SK-N-SH (cell line): ENCODE measurements around the gene PGAP3. TPM values are rescaled to one million over a fixed set of nuclear protein-coding genes. Genes with fewer than 3 reads are reported as not detected.
A peak's percentile ranks its signal among the peaks of the same experiment; 100 is the strongest.

Experiments
- CTCF ChIA-PET: fragments of 300-600, 350-600 bp; formaldehyde crosslinking; extraction: SDS; loops from one replicate; lab custom pipeline; 2021; lab: Yijun Ruan, JAX
- POLR2A ChIA-PET: fragments of 350-600 bp; sonication (Branson Sonifier 250); formaldehyde crosslinking; extraction: SDS; loops from one replicate; lab custom pipeline; 2020; ENCODE audit warnings: antibody characterized with exemption, inconsistent platforms; lab: Yijun Ruan, JAX
- DNase-seq: peaks from one replicate; pipeline ENCODE4 v3.0.0; 2012
- H2AFZ ChIP-seq: fragments of 200-600 bp; sonication (generic); 2 replicates; pipeline ENCODE4 v1.8.1; 2016; ENCODE audit warnings: antibody characterized with exemption, mild to moderate bottlenecking, low read depth
- H3F3A ChIP-seq: fragments of 200-600 bp; sonication (generic); replicated peaks from 2 replicates; pipeline ENCODE3; 2016; ENCODE audit warnings: antibody characterized with exemption, mild to moderate bottlenecking; ENCODE audit not compliant: insufficient read depth
- H3K27ac ChIP-seq, 2 experiments: fragments of 200-500 bp in 1 of 2; fragments of 200-600 bp in 1 of 2; sonication (Bioruptor generic) in 1 of 2; sonication (generic), shearing (Covaris generic) in 1 of 2; 2 replicates each; pipeline versions ENCODE4 v1.5.1 to v1.6.1; 2014 to 2016; ENCODE audit warnings: low read depth in 2 of 2, inconsistent platforms in 1 of 2, low read length in 1 of 2, mild to moderate bottlenecking in 1 of 2, mixed read lengths in 1 of 2
- H3K27me3 ChIP-seq: fragments of 200-600 bp; sonication (generic), shearing (Covaris generic); 2 replicates; pipeline ENCODE4 v1.6.1; 2016; ENCODE audit warnings: mixed run types; ENCODE audit not compliant: insufficient read depth
- H3K36me3 ChIP-seq, 2 experiments: fragments of 200-500 bp in 1 of 2; fragments of 200-600 bp in 1 of 2; sonication (Bioruptor generic) in 1 of 2; sonication (generic) in 1 of 2; replicated peaks in 1 of 2; 2 replicates each; pipeline versions ENCODE3 to v1.5.1; 2014 to 2016; ENCODE audit warnings: low read length in 1 of 2, mild to moderate bottlenecking in 1 of 2; ENCODE audit not compliant: insufficient read depth in 2 of 2, control insufficient read depth in 1 of 2
- H3K4me1 ChIP-seq, 2 experiments: fragments of 200-500 bp in 1 of 2; fragments of 200-600 bp in 1 of 2; sonication (Bioruptor generic) in 1 of 2; sonication (generic), shearing (Covaris generic) in 1 of 2; 2 replicates each; pipeline versions ENCODE4 v1.5.1 to v1.6.1; 2014 to 2016; ENCODE audit warnings: low read depth in 1 of 2, low read length in 1 of 2, mixed run types in 1 of 2; ENCODE audit not compliant: insufficient read depth in 2 of 2, control insufficient read depth in 1 of 2
- H3K4me2 ChIP-seq: fragments of 200-600 bp; sonication (generic), shearing (Covaris generic); 2 replicates; pipeline ENCODE4 v1.6.1; 2017; ENCODE audit warnings: mixed run types
- H3K4me3 ChIP-seq, 2 experiments: fragments of 200-500 bp in 1 of 2; fragments of 200-600 bp in 1 of 2; sonication (Bioruptor generic) in 1 of 2; sonication (generic), shearing (Covaris generic) in 1 of 2; 2 replicates each; pipeline versions ENCODE4 v1.5.1 to v1.8.1; 2014 to 2016; ENCODE audit warnings: low read depth in 2 of 2, inconsistent platforms in 1 of 2, low read length in 1 of 2, mild to moderate bottlenecking in 1 of 2, mixed read lengths in 1 of 2, moderate library complexity in 1 of 2
- H3K79me2 ChIP-seq: fragments of 200-600 bp; sonication (generic); 2 replicates; pipeline ENCODE4 v1.8.1; 2017; ENCODE audit warnings: mild to moderate bottlenecking; ENCODE audit not compliant: insufficient read depth
- H3K9ac ChIP-seq: fragments of 200-600 bp; sonication (generic); 2 replicates; pipeline ENCODE4 v1.6.1; 2017; ENCODE audit warnings: mixed run types
- H3K9me2 ChIP-seq: fragments of 200-600 bp; sonication (generic); 2 replicates; pipeline ENCODE4 v1.6.1; 2017; ENCODE audit warnings: mixed run types
- H3K9me3 ChIP-seq: fragments of 200-600 bp; sonication (generic); 2 replicates; pipeline ENCODE4 v1.6.1; 2017; ENCODE audit warnings: mixed run types, mild to moderate bottlenecking, moderate library complexity
- H4K20me1 ChIP-seq: fragments of 200-600 bp; sonication (generic); 2 replicates; pipeline ENCODE4 v1.6.1; 2017; ENCODE audit warnings: mild to moderate bottlenecking, mixed run types; ENCODE audit not compliant: insufficient read depth
- CHD2 ChIP-seq: fragments of 150-350 bp; IDR thresholded peaks from 2 replicates; pipeline ENCODE4 v1.6.1; 2018; ENCODE audit warnings: low read length; ENCODE audit not compliant: partially characterized antibody
- CTCF ChIP-seq: fragments of 200-600 bp; sonication (generic); IDR thresholded peaks from 2 replicates; pipeline ENCODE4 v1.6.1; 2017; ENCODE audit warnings: antibody characterized with exemption, mild to moderate bottlenecking, moderate library complexity
- EP300 ChIP-seq, 2 experiments: IDR thresholded peaks; 2 replicates each; pipeline versions ENCODE4 v1.4.0 to v1.6.1; 2012; ENCODE audit warnings: borderline replicate concordance in 1 of 2, low read depth in 1 of 2, low read length in 1 of 2
- FOSL2 ChIP-seq: IDR thresholded peaks from 2 replicates; pipeline ENCODE4 v1.4.0; 2012; ENCODE audit warnings: low read depth, mild to moderate bottlenecking, moderate library complexity, borderline replicate concordance
- FOXJ3 ChIP-seq: sonication (generic); formaldehyde crosslinking; IDR thresholded peaks from 2 replicates; pipeline ENCODE4 v1.5.1; 2020; ENCODE audit warnings: mild to moderate bottlenecking, missing genetic modification reagents
- FOXM1 ChIP-seq: IDR thresholded peaks from 2 replicates; pipeline ENCODE4 v1.4.0; 2012; ENCODE audit warnings: low read depth, mild to moderate bottlenecking
- GATA2 ChIP-seq: sonication (generic); formaldehyde crosslinking; IDR thresholded peaks from 2 replicates; pipeline ENCODE4 v1.5.0; 2020; ENCODE audit warnings: mild to moderate bottlenecking, missing genetic modification reagents
- IRF3 ChIP-seq: fragments of 150-350 bp; IDR thresholded peaks from 2 replicates; pipeline ENCODE4 v1.6.1; 2016; ENCODE audit warnings: mild to moderate bottlenecking, low read depth, low read length
- JUND ChIP-seq: IDR thresholded peaks from 2 replicates; pipeline ENCODE4 v1.4.0; 2012
- MAX ChIP-seq: IDR thresholded peaks from 2 replicates; pipeline ENCODE4 v1.4.0; 2012; ENCODE audit warnings: low read depth
- MEF2A ChIP-seq: IDR thresholded peaks from 2 replicates; pipeline ENCODE4 v1.4.0; 2012; ENCODE audit warnings: low read depth, borderline replicate concordance
- MXI1 ChIP-seq: IDR thresholded peaks from 2 replicates; pipeline ENCODE4 v1.6.1; 2012; ENCODE audit warnings: mild to moderate bottlenecking, low read depth, low read length, improper control_type of control experiment
- NFIC ChIP-seq: IDR thresholded peaks from 2 replicates; pipeline ENCODE4 v1.4.0; 2012; ENCODE audit warnings: borderline replicate concordance
- NRF1 ChIP-seq: IDR thresholded peaks from 2 replicates; pipeline ENCODE4 v1.6.1; 2012; ENCODE audit warnings: low read depth, mild to moderate bottlenecking, low read length
- PBX3 ChIP-seq: IDR thresholded peaks from 2 replicates; pipeline ENCODE4; 2012
- POLR2AphosphoS5 ChIP-seq: IDR thresholded peaks from 2 replicates; pipeline ENCODE4 v1.6.1; 2012; ENCODE audit warnings: low read depth, low read length
- RAD21 ChIP-seq: IDR thresholded peaks from 2 replicates; pipeline ENCODE4 v1.6.1; 2012; ENCODE audit warnings: mild to moderate bottlenecking, low read length
- RCOR1 ChIP-seq: fragments of 150-350 bp; IDR thresholded peaks from 2 replicates; pipeline ENCODE4 v1.6.1; 2017; ENCODE audit warnings: antibody characterized with exemption, low read length
- RFX5 ChIP-seq: IDR thresholded peaks from 2 replicates; pipeline ENCODE4 v1.6.1; 2012; ENCODE audit warnings: mild to moderate bottlenecking, improper control_type of control experiment, low read length
- RXRA ChIP-seq: IDR thresholded peaks from 2 replicates; pipeline ENCODE4 v1.4.0; 2012; ENCODE audit warnings: low read depth, mild to moderate bottlenecking, borderline replicate concordance
- SIN3A ChIP-seq: IDR thresholded peaks from 2 replicates; pipeline ENCODE4 v1.6.1; 2012; ENCODE audit warnings: low read depth, mild to moderate bottlenecking, low read length, moderate library complexity, borderline replicate concordance
- TAF1 ChIP-seq: IDR thresholded peaks from 2 replicates; pipeline ENCODE4 v1.6.1; 2012; ENCODE audit warnings: low read depth, mild to moderate bottlenecking, low read length, moderate library complexity, borderline replicate concordance
- TCF12 ChIP-seq: IDR thresholded peaks from 2 replicates; pipeline ENCODE4 v1.4.0; 2012
- TEAD4 ChIP-seq: IDR thresholded peaks from 2 replicates; pipeline ENCODE4 v1.4.0; 2012; ENCODE audit warnings: mild to moderate bottlenecking, borderline replicate concordance; ENCODE audit not compliant: insufficient read depth
- USF1 ChIP-seq: IDR thresholded peaks from 2 replicates; pipeline ENCODE4 v1.4.0; 2012; ENCODE audit warnings: low read depth, borderline replicate concordance
- YY1 ChIP-seq: IDR thresholded peaks from 2 replicates; pipeline ENCODE4 v1.4.0; 2012; ENCODE audit warnings: low read depth, mild to moderate bottlenecking
- ZBTB33 ChIP-seq: IDR thresholded peaks from 2 replicates; pipeline ENCODE4 v1.4.0; 2012; ENCODE audit warnings: low read depth, borderline replicate concordance
- WGBS: methylation state at CpG from one replicate; pipeline ENCODE4 v1.1.6; 2017; ENCODE audit warnings: low lambda C conversion rate; 5-methylcytosine and 5-hydroxymethylcytosine counted together
- polyA plus RNA-seq, 3 experiments: library from polyadenylated mRNA; depleted of rRNA; stranded (reverse); fragments of >200 nt; gene quantifications; 2 replicates each; pipeline ENCODE4 v1.2.3, GENCODE V29; 2012

PGAP3 gene
- polyA plus RNA-seq, 1 of the 3 experiments (the other 2 are of a cell fraction), result 20.9 TPM

- DNase-seq, result peak; percentile 88
- Histone ChIP-seq H3K36me3 (no peaks in the 10 kb centered on the region), H3K9ac (no peak overlapping the region), H3K4me3 (peak overlapping the region in 1 of 2 experiments; percentile 51; a peak in 2 of 4 replicates), H3F3A (peaks cover 3% of the 10 kb centered on the region), H3K9me3 (no peaks in the 10 kb centered on the region), H4K20me1 (0 out of 2 replicates have a peak, but pooled peaks cover 4% of the 10 kb centered on the region), H3K27me3 (peaks cover 6% of the 10 kb centered on the region), H3K9me2 (no peaks in the 10 kb centered on the region), H3K4me1 (peaks cover 0 to 15% of the 10 kb centered on the region in 2 experiments; a peak in 1 of 4 replicates), H2AFZ (no peak overlapping the region), H3K4me2 (peak overlapping the region; percentile 66; the same call in 1 of the 2 replicates), H3K79me2 (no peaks in the 10 kb centered on the region), H3K27ac (no peak overlapping the region)
- 8% methylated on average over 21 of the region's 26 CpGs for WGBS
- POLR2A ChIA-PET, result interaction anchor here (0.6 to 1.0 kb wide), 4 partner anchors 37 to 133 kb away, joined by 3 to 5 read pairs (median 4); no protein-coding TSS in a partner anchor
- CTCF ChIA-PET, result interaction anchor here (0.5 to 14.5 kb wide), 81 partner anchors 10 to 775 kb away, joined by 3 to 483 read pairs (median 4); partner anchors contain the start of genes CDK12, GRB7, IKZF3 and MIEN1
- TF ChIP-seq GATA2 (no peak), NRF1 (no peak), CTCF (peak; percentile 99), RAD21 (peak; percentile 86), FOXM1 (no peak), TAF1 (no peak), EP300 (IDR thresholded peaks at IDR 0.05; ENCODE audit: borderline replicate concordance in 1 of 2, low read depth in 1 of 2, low read length in 1 of 2) (no peak), NFIC (no peak), JUND (no peak), IRF3 (no peak), RXRA (no peak), YY1 (no peak), TEAD4 (no peak), RCOR1 (peak; percentile 53; the same call in 1 of the 2 replicates), FOXJ3 (CRISPR knock-in tag) (no peak), RFX5 (no peak), CHD2 (peak; percentile 68), POLR2AphosphoS5 (no peak), MAX (peak; percentile 21; the same call in 1 of the 2 replicates), TCF12 (no peak), USF1 (no peak), MEF2A (no peak), ZBTB33 (no peak), MXI1 (no peak), SIN3A (peak; percentile 43; the same call in 1 of the 2 replicates), PBX3 (no peak), FOSL2 (no peak)
These were observed 66.1 kb downstream of the PGAP3 start for GRCh38 chr17:39621523-39622379.
